ENCODE measurements around the gene ALX1. TPM values are rescaled to one million over a fixed set of nuclear protein-coding genes. Genes with fewer than 3 reads are reported as not detected.

The ALX1 gene
- total and polyA plus RNA-seq, 2 experiments from 2014 or later: not detected

DNA sequence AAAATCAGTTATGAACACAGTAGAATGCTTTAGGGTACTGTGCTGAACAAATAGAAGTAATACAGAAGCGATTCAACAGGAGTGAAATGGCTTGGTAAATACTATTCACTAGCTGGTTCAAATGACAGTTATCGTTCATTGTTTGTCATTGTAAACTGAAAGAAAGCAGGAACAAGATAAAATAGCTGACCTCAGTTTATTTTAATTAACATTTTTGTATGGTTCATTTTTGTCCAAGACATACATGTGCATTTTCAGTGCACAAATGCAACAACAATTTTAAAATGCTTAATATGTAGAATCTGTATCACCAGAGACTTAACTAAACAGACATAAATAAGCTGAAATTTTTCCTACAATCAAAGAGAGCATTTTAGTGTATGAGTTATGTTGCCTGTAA is 49.9 kb downstream of the ALX1 start:
- no peaks in the 10 kb centered on the region for H3K9me2 ChIP-seq (ENCODE audit: insufficient read depth)
- no peak overlapping the region for H3K27ac ChIP-seq
- no peaks in the 10 kb centered on the region for H3K4me1 ChIP-seq (ENCODE audit: insufficient read depth)
- H3F3A ChIP-seq (ENCODE audit: insufficient read depth): no peaks in the 10 kb centered on the region
- H3K4me2 ChIP-seq (ENCODE audit: unreplicated experiment): no peak overlapping the region
- TF ChIP-seq EZH2phosphoT487 (IDR thresholded peaks at IDR 0.05; ENCODE audit: insufficient read depth, low read depth): no peak
- TF ChIP-seq EZH2 (IDR thresholded peaks at IDR 0.05; ENCODE audit: insufficient read depth, poor library complexity, severe bottlenecking): no peak
- no peak overlapping the region for H3K4me3 ChIP-seq
- no peaks in the 10 kb centered on the region for H3K36me3 ChIP-seq (ENCODE audit: low read depth)
- WGBS, 2 experiments (ENCODE audit: low coverage in 1 of 2, low lambda C conversion rate in 2 of 2, missing lambda C conversion rate in 2 of 2): 24 to 30% methylated on average over 2 of the region's 2 CpGs
- no peak overlapping the region for H2AFZ ChIP-seq
- no peaks in the 10 kb centered on the region for H3K9me3 ChIP-seq (ENCODE audit: low read depth)
- no peaks in the 10 kb centered on the region for H3K27me3 ChIP-seq (replicated peaks; ENCODE audit: insufficient read depth)
- in situ Hi-C loops (cut with MboI): no loop called here
- no peaks in the 10 kb centered on the region for H3K79me2 ChIP-seq (ENCODE audit: insufficient read depth)
- no peak overlapping the region for H3K9ac ChIP-seq
- DNase-seq: no peak
- no peaks in the 10 kb centered on the region for H4K20me1 ChIP-seq (ENCODE audit: insufficient read depth)

DNA sequence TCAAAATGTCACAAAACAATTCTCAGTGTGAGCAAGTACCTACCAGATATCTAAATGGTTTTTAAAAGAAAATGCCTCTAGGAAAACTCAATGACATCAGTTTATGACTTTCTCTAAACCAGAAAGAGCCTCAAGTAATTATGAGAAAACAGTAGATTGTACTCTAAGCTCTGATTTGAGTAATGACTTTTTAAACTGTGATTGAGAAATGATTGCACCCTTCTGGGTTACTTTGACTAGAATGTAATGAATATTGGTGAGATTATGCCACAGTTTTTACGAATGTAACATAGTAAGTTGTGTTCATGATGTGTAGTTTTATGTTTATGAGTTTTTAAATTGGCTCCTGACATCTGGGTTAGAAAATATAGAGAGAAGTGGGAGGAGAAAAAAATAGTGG is 68.8 kb downstream of the ALX1 start:
- Histone ChIP-seq H3K4me1 (ENCODE audit: insufficient read depth) (no peaks in the 10 kb centered on the region), H3K9me2 (ENCODE audit: insufficient read depth) (no peaks in the 10 kb centered on the region), H3K9ac (no peak overlapping the region), H3K79me2 (ENCODE audit: insufficient read depth) (no peaks in the 10 kb centered on the region), H4K20me1 (ENCODE audit: insufficient read depth) (no peaks in the 10 kb centered on the region), H3K4me3 (no peak overlapping the region), H3K27ac (no peak overlapping the region), H3F3A (ENCODE audit: insufficient read depth) (no peaks in the 10 kb centered on the region), H3K36me3 (ENCODE audit: low read depth) (no peaks in the 10 kb centered on the region), H3K27me3 (replicated peaks; ENCODE audit: insufficient read depth) (no peaks in the 10 kb centered on the region; the same call in 1 of the 2 replicates), H2AFZ (no peak overlapping the region), H3K4me2 (ENCODE audit: unreplicated experiment) (no peak overlapping the region), H3K9me3 (ENCODE audit: low read depth) (no peaks in the 10 kb centered on the region)
- TF ChIP-seq EZH2phosphoT487 (IDR thresholded peaks at IDR 0.05; ENCODE audit: insufficient read depth, low read depth) (no peak), EZH2 (IDR thresholded peaks at IDR 0.05; ENCODE audit: insufficient read depth, poor library complexity, severe bottlenecking) (no peak)
- in situ Hi-C loops (cut with MboI): no loop called here
- 5% methylated on average over 1 of the region's 1 CpG for WGBS, 2 experiments (ENCODE audit: low coverage in 1 of 2, low lambda C conversion rate in 2 of 2, missing lambda C conversion rate in 2 of 2)
- no peak for DNase-seq

DNA sequence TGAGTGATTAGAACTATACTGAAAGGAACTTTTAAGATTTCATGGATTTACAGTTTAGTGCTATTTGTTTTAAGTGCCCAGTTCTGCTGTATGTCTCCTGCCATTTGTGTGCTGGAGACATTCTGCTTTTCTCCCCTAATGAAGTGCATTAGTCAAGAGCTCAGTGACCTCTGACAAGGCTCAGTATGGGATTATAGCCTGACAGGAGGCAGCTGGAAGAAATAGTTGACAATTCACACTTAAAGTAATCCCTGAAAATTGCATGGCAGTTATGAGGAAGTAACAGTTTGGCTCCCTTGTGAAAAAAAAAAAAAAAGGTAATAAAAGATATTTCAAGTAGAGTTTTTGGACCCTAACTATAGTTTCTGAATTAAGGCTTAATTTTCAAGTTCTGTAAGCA is 70.3 kb downstream of the ALX1 start:
- DNase-seq: no peak
- Histone ChIP-seq H3K9me2 (ENCODE audit: insufficient read depth) (no peaks in the 10 kb centered on the region), H3K27ac (no peak overlapping the region), H3K4me2 (ENCODE audit: unreplicated experiment) (no peak overlapping the region), H3F3A (ENCODE audit: insufficient read depth) (no peaks in the 10 kb centered on the region), H2AFZ (no peak overlapping the region), H3K36me3 (ENCODE audit: low read depth) (no peaks in the 10 kb centered on the region), H3K4me3 (no peak overlapping the region), H3K9me3 (ENCODE audit: low read depth) (no peaks in the 10 kb centered on the region), H3K79me2 (ENCODE audit: insufficient read depth) (no peaks in the 10 kb centered on the region), H3K4me1 (ENCODE audit: insufficient read depth) (no peaks in the 10 kb centered on the region), H3K27me3 (replicated peaks; ENCODE audit: insufficient read depth) (peaks cover 5% of the 10 kb centered on the region; the same call in 1 of the 2 replicates), H3K9ac (no peak overlapping the region), H4K20me1 (ENCODE audit: insufficient read depth) (no peaks in the 10 kb centered on the region)
- in situ Hi-C loops (cut with MboI): no loop called here
- TF ChIP-seq EZH2phosphoT487 (IDR thresholded peaks at IDR 0.05; ENCODE audit: insufficient read depth, low read depth): no peak
- TF ChIP-seq EZH2 (IDR thresholded peaks at IDR 0.05; ENCODE audit: insufficient read depth, poor library complexity, severe bottlenecking): no peak

Other genes with a start within 250 kb of the ALX1 start
- not detected in 2 replicates for gene TSPAN19, start 243.9 kb upstream of the ALX1 start, total RNA-seq (2014; rRNA removed; shearing (Covaris generic))
- 0.23 and 0.38 TPM in 2 replicates for gene TSPAN19, start 243.9 kb upstream of the ALX1 start, polyA plus RNA-seq (2016; fragmentation: Nextera tagmentation; extraction: Ambion mirVana)
- gene LRRIQ1, start 243.9 kb upstream of the ALX1 start, total RNA-seq (2014; rRNA removed; shearing (Covaris generic)): 0.11 and 0.13 TPM in 2 replicates
- gene LRRIQ1, start 243.9 kb upstream of the ALX1 start, polyA plus RNA-seq (2016; fragmentation: Nextera tagmentation; extraction: Ambion mirVana): 0.88 and 1.3 TPM in 2 replicates